GM19193 (cell line): ENCODE results near the gene COX20.

Source experiments
- POLR2A ChIP-seq: IDR thresholded peaks from 4 replicates; pipeline ENCODE4 v1.6.1; 2011; ENCODE audit not compliant: insufficient read depth, insufficient read length; ENCODE audit errors: extremely low read depth

Gene COX20

GRCh38 chr1:244876228-244876910, 40.9 kb downstream of the COX20 start:
- TF ChIP-seq POLR2A, result no peak

DNA sequence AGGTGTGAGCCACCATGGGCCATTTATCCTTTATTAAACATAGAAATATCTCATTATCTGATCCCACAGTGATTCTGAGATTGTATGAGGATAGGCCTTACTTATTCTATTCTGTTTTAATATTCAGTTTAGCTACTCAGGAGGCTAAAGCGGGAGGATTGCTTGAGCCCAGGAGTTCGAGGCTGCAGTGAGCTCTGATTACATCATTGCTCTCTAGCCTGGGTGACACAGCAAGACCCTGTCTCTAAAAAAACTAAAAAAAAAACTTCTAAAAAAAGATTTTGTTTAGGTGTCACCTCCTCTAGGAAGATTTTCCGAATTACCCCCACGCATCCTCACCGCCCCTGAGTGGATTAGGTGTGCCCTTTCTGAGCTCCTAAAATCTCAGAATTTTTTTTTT, 43.2 kb downstream of the COX20 start:
- TF ChIP-seq POLR2A, result no peak

DNA sequence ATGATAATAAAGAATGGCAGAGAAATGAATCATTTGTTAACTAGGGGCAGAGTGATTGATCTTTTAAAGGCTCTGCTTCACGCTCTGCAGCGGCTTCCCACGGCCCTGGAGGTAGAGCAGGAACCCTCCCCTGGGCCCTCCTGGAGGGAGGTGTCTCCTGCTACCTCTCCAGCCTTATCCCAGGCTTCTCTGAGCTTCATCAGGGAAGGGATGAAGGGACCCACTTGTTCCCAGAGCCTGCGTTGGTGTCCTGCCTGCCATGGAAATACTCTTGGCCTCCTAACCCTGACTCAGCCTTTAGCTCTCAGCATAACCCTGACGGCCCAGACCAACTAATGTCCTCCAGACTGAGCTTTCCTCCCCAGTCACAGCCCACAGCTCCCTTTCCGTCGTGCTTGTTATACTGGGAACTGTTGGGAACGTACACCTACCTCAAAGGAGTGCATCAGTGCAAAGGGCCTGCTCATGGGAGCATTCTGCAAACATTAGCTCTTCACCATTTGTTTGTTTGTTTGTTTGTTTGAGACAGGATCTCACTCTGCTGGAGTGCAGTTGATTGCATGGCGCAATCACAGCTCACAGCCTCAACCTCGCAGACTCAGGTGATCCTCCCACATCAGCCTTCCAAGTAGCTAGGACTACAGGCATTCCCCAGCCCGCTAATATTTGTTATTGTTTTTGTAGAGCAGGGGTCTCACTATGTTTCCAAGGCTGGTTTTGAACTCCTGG, 46.3 kb downstream of the COX20 start:
- TF ChIP-seq POLR2A, result no peak

- TF ChIP-seq POLR2A, result no peak
Observed at GRCh38 chr1:244887281-244887680, 51.8 kb downstream of the COX20 start.

DNA sequence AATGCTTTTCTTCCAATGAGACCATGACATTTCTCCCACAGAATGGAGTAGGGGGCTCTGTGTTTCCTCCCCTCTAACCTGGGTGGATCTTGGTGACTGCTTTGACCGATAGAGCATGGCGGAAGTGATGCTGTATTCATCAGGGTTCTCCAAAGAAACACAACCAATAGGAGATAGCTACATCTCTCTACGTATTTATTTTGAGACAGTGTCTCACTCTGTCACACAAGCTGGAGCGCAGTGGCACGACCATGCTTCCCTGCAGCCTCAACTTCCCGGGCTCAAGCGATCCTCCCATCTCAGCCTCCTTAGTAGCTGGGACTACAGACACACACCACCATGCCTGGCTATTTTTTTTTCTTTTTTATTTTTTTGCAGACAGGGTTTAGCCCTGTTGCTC, 58.4 kb downstream of the COX20 start:
- TF ChIP-seq POLR2A, result no peak
